ENCODE data around the gene ATR. TPM values are rescaled to one million over a fixed set of nuclear protein-coding genes. Genes with fewer than 3 reads are reported as not detected.
"Not testable (repeated sequence)": the region's sequence is repeated elsewhere in the genome, so short reads cannot be mapped to it uniquely, and the experiment has no call there.

ATR gene
- total RNA-seq, 6 donors from 2014 or later, result 16.5 to 62.5 (median 24.0) TPM

- ATAC-seq (ENCODE audit: low FRiP score in 2 of 2), result no peak
- no peaks in the 10 kb centered on the region for H3K36me3 ChIP-seq
Observed at GRCh38 chr3:142580061-142580423, 1.5 kb upstream of the ATR start.

GRCh38 chr3:142577696-142578328, 721 bp downstream of the ATR start:
- WGBS, 2 donors, result 7 to 8% methylated on average over 12 of the region's 12 CpGs
- no peak for ATAC-seq (ENCODE audit: low FRiP score in 2 of 2)
- TF ChIP-seq, protein P1, sequence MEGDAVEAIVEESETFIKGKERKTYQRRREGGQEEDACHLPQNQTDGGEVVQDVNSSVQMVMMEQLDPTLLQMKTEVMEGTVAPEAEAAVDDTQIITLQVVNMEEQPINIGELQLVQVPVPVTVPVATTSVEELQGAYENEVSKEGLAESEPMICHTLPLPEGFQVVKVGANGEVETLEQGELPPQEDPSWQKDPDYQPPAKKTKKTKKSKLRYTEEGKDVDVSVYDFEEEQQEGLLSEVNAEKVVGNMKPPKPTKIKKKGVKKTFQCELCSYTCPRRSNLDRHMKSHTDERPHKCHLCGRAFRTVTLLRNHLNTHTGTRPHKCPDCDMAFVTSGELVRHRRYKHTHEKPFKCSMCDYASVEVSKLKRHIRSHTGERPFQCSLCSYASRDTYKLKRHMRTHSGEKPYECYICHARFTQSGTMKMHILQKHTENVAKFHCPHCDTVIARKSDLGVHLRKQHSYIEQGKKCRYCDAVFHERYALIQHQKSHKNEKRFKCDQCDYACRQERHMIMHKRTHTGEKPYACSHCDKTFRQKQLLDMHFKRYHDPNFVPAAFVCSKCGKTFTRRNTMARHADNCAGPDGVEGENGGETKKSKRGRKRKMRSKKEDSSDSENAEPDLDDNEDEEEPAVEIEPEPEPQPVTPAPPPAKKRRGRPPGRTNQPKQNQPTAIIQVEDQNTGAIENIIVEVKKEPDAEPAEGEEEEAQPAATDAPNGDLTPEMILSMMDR (IDR thresholded peaks at IDR 0.05), result no peak
- TF ChIP-seq POLR2A (IDR thresholded peaks at IDR 0.05) (no peak), EP300 (IDR thresholded peaks at IDR 0.05) (no peak), POLR2AphosphoS5 (IDR thresholded peaks at IDR 0.05) (no peak)
- Histone ChIP-seq H3K27me3 (no peaks in the 10 kb centered on the region), H3K9me3 (no peaks in the 10 kb centered on the region), H3K27ac (peak overlapping the region; percentile 93 to 97 (median 93)), H3K4me1 (peaks cover 19 to 36% (median 24%) of the 10 kb centered on the region in 4 donors), H3K36me3 (no peaks in the 10 kb centered on the region), H3K4me3 (peak overlapping the region; percentile 65 to 97 (median 90))
- no peak for DNase-seq

More at GRCh38 chr3:142580061-142580423, 1.5 kb upstream of the ATR start:
- 88 to 100% methylated on average over 1 of the region's 1 CpG for WGBS, 2 donors
- Histone ChIP-seq H3K4me3 (no peak overlapping the region), H3K4me1 (peaks cover 16 to 28% (median 24%) of the 10 kb centered on the region in 4 donors), H3K9me3 (no peaks in the 10 kb centered on the region), H3K27ac (no peak overlapping the region), H3K27me3 (no peaks in the 10 kb centered on the region)
- no peak for DNase-seq
- TF ChIP-seq POLR2A (IDR thresholded peaks at IDR 0.05) (no peak), EP300 (IDR thresholded peaks at IDR 0.05) (no peak), POLR2AphosphoS5 (IDR thresholded peaks at IDR 0.05) (no peak)
- TF ChIP-seq, protein P1 (IDR thresholded peaks at IDR 0.05), result no peak

- no peak overlapping the region for H3K27ac ChIP-seq
- H3K27me3 ChIP-seq, result no peaks in the 10 kb centered on the region
- H3K36me3 ChIP-seq, result no peaks in the 10 kb centered on the region
- no peak for TF ChIP-seq EP300 (IDR thresholded peaks at IDR 0.05)
- no peak for TF ChIP-seq POLR2AphosphoS5 (IDR thresholded peaks at IDR 0.05)
- TF ChIP-seq, protein P1 (IDR thresholded peaks at IDR 0.05), result no peak
- TF ChIP-seq POLR2A (IDR thresholded peaks at IDR 0.05), result no peak
- ATAC-seq (ENCODE audit: low FRiP score in 2 of 2) (no peak), DNase-seq (no peak)
- no peaks in the 10 kb centered on the region for H3K9me3 ChIP-seq
- H3K4me3 ChIP-seq, result no peak overlapping the region
- H3K4me1 ChIP-seq, result peaks cover 19 to 36% (median 24%) of the 10 kb centered on the region in 4 donors
Observed at GRCh38 chr3:142576792-142577191, 1.7 kb downstream of the ATR start.

- TF ChIP-seq POLR2AphosphoS5 (IDR thresholded peaks at IDR 0.05) (no peak), POLR2A (IDR thresholded peaks at IDR 0.05) (no peak), EP300 (IDR thresholded peaks at IDR 0.05) (no peak)
- TF ChIP-seq, protein P1 (IDR thresholded peaks at IDR 0.05), result no peak
- Histone ChIP-seq H3K27ac (no peak overlapping the region), H3K36me3 (no peaks in the 10 kb centered on the region), H3K27me3 (no peaks in the 10 kb centered on the region), H3K4me3 (no peak overlapping the region), H3K4me1 (peaks cover 19 to 35% (median 22%) of the 10 kb centered on the region in 4 donors), H3K9me3 (no peaks in the 10 kb centered on the region)
- ATAC-seq (ENCODE audit: low FRiP score in 2 of 2), result no peak
- 40 to 54% methylated on average over 1 of the region's 1 CpG for WGBS, 2 donors
- DNase-seq, result no peak
Observed at GRCh38 chr3:142574665-142575064, 3.9 kb downstream of the ATR start.

GRCh38 chr3:142574223-142574622, 4.3 kb downstream of the ATR start:
- ATAC-seq (ENCODE audit: low FRiP score in 2 of 2); H3K27ac ChIP-seq; H3K36me3 ChIP-seq; H3K9me3 ChIP-seq; H3K4me3 ChIP-seq; H3K27me3 ChIP-seq; DNase-seq: not testable (repeated sequence)
- H3K4me1 ChIP-seq, result peaks cover 18 to 31% (median 19%) of the 10 kb centered on the region in 4 donors
- WGBS, 2 donors, result 96 to 98% methylated on average over 3 of the region's 3 CpGs

GRCh38 chr3:142569422-142569821, 9.1 kb downstream of the ATR start:
- not testable (repeated sequence) for H3K4me3 ChIP-seq; ATAC-seq (ENCODE audit: low FRiP score in 2 of 2)
- 97 to 98% methylated on average over 3 of the region's 3 CpGs for WGBS, 2 donors

More at GRCh38 chr3:142569422-142569821, 9.1 kb downstream of the ATR start:
- H3K9me3 ChIP-seq, H3K27me3 ChIP-seq, H3K27ac ChIP-seq, H3K4me1 ChIP-seq, DNase-seq: not testable (repeated sequence)
- peaks cover 0 to 15% (median 3%) of the 10 kb centered on the region in 4 donors for H3K36me3 ChIP-seq

All from upper lobe of left lung (tissue), 6 donors.